Hematopoietic multipotent progenitor cell treated with erythropoietin and hydrocortisone succinate and interleukin-3 and kit ligand, for 17 days (in vitro differentiated cells): ENCODE data around the gene MBOAT2.
"Not testable (repeated sequence)": the region's sequence is repeated elsewhere in the genome, so short reads cannot be mapped to it uniquely, and the experiment has no call there.

Source experiments
- DNase-seq: peaks from one replicate; pipeline ENCODE4 v3.0.0-alpha.2; 2015; ENCODE audit warnings: low spot score

The MBOAT2 gene, protein sequence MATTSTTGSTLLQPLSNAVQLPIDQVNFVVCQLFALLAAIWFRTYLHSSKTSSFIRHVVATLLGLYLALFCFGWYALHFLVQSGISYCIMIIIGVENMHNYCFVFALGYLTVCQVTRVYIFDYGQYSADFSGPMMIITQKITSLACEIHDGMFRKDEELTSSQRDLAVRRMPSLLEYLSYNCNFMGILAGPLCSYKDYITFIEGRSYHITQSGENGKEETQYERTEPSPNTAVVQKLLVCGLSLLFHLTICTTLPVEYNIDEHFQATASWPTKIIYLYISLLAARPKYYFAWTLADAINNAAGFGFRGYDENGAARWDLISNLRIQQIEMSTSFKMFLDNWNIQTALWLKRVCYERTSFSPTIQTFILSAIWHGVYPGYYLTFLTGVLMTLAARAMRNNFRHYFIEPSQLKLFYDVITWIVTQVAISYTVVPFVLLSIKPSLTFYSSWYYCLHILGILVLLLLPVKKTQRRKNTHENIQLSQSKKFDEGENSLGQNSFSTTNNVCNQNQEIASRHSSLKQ

DNA sequence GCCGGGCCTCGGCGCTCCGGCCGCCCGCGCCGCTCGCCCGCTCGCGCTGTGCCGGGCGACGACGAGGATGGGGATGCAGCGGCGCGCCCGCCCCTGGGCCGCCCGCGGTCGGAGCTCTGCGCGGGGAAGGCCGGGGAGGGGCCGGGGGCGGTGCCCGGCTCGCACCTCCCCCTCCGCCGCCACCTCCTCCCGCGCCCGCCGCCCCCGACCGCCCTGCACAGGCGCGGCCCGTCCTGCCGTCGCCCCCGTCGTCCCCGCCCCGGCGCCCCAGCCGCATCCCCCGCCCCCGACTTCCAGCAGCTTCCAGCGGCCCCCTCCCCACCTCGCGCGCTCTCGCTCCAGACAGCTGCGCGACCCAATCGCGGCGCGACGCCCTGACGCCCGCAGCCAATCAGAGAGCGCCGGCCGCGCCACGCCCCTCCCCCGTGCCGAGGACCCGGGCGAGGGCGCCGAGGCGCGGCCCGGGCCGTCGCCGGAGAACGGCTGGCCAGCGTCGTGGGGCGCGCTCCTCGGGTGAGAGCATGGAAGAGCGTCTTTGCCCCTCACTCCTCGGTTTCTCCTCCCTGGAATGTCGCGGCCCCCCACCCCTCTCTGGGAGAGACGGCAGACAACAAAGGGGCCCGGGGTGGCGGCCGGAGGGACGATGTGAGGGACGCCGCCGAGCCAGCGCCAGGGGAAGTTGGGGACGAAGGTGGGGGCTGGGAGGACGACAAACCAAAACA, at the start of gene MBOAT2:
Gene MBOAT2, minus strand, starts transcription at position 69 of the 722 bp plus-strand sequence. CDS start 70 bp downstream, outside the sequence.
- DNase-seq: peak; percentile 83

DNA sequence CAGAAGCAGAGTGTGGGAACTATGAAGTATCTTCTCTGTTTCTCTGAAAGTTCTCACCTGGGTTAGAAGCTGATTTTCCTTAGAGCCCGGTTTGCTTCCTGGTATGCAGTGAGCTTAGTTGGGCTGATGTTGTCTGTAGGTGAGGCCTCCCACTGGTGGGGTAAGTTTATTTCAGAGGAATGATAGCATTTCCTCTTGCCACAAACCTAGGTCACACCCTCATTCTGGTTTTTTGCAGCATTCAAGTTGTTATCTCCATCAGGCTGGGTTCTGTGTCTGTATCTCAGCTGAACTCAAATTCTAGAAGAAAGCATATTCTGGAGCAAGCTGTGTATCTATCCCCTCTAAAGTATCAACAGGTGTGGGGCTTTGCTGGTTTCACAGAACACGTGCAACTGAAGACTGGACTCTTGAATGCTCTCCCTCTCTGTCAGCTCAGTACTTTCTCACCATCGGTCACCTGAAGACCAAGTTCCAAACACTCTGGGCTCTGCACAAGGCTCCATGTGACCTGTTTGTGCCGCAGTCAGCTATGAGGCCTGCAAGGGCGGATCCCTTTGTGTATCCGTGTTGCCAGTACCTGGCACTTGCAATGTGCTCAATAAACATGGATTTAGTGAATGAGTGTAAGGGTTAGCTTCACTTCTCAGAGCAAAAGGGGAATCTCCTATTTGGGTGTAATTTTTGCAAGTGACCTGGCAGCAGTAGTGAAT, 49.5 kb upstream of the MBOAT2 start:
- no peak for DNase-seq

GRCh38 chr2:9051451-9051850, 48.0 kb upstream of the MBOAT2 start:
- DNase-seq: not testable (repeated sequence)

- DNase-seq: no peak
Observed at GRCh38 chr2:9050122-9050809, 46.8 kb upstream of the MBOAT2 start.

DNA sequence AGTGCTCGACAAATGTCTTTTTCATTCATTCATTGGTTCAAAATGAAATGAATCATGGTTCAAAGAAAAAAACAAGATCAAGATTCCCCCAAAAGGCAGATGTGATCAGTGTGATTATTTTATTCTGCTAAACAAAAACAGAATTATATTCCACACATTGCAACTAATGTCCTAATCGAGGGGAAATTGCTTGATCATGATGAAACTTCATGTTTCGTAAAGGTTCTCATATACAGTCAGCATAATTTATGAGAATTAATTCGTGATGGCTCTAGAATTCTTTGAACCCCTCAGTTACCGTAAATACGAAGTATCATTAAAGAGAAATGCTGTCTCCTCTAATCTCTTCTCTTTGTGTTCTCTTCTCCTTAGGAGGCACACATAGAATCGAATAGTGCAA, 42.1 kb upstream of the MBOAT2 start:
- DNase-seq: no peak

- DNase-seq: not testable (repeated sequence)
Observed at GRCh38 chr2:9043491-9043890, 40.0 kb upstream of the MBOAT2 start.

- no peak for DNase-seq
Observed at GRCh38 chr2:9037166-9037565, 33.7 kb upstream of the MBOAT2 start.

DNA sequence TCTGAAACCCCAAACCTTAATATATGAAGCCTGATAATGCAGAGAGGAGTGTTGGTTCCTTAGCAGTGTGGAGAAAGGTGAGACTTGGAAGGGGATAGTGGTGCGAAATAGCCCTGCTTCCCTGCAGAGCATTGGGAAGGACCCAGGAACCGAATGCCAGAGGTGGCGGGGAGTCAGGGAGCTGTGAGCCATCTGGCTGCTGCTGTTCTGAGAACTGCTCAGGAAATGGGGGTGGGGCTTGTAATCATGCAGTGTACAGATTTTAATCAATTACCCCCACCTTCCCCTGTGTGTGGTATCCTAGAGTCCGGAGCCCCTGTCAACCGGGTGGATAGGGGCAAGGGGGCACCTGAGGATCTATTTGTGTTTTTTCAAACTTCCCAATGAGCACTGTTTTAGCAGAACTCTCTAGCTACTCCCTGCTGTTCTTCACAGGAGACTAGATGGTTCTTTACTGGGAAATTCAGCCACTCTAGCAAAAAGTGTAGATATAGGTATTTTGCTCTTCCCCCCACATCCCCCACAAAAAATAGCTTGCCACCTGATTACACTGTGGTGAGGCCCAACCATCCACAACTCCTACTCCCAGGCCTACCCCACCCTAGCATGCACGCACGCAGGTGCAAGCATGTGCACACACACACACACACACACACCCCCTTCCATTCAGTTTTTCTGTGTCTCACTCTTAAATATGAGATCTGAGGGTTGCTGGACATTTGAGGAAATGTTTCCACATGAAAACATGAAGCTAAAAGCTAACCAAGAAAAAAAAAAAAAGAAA, 30.1 kb upstream of the MBOAT2 start:
- no peak for DNase-seq

DNA sequence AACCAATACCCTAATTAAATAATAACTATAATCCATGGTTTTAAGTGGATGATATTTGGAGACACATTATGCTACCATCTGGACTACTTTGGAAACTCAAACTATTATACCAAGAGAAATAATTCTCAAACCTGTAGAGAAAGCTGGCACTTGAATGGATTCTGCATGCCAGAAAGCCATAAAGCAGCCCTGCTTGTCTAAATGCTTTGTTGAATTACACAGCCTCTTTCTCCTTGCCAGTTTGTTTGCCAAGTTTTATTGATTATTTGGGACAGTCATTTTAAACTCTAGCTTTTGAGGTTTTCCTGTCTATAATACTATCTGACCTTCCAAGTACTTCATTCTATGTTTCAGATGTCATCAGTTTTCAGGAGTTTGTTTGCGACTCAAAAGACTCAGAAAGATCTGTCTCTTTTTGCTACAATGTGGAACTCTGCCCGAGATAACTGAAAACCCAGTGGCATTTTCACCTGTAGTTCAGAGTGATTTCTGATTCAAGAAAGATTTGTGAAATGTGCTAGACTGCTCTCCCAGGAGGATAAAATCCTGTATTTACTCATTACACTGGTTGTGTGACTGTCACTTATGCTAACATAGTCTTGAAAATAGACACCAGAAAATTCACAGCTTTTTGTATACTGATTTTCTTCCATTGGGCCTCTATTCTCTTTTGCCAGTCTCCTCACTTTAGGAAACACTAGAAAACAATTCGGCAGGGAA, 29.2 kb upstream of the MBOAT2 start:
- DNase-seq: no peak

GRCh38 chr2:9032121-9032520, 28.6 kb upstream of the MBOAT2 start:
- no peak for DNase-seq

GRCh38 chr2:9031246-9031645, 27.8 kb upstream of the MBOAT2 start:
- no peak for DNase-seq

- DNase-seq: no peak
Observed at GRCh38 chr2:9030841-9031240, 27.4 kb upstream of the MBOAT2 start.

DNA sequence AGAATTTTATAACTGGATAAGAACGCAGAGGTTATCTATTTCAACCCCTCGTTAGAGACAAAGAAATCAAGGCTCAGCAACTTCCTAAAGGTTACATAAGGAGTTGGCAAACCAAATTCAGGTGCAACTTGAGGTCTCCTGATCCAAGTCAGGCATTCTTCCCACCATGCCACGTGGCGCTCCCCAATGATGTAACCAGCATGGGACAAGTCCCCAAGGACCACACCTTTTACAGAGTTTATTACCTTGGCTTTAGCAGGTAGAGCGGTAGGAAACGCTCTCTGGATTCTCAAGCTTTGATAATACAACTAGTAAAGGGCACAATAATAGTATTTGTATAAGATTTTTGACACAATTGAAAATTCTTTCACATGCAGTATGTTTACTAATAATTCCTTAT, 26.7 kb upstream of the MBOAT2 start:
- no peak for DNase-seq

- DNase-seq: no peak
Observed at GRCh38 chr2:9029721-9030120, 26.2 kb upstream of the MBOAT2 start.

GRCh38 chr2:9027884-9028283, 24.4 kb upstream of the MBOAT2 start:
- no peak for DNase-seq

GRCh38 chr2:9025746-9026145, 22.3 kb upstream of the MBOAT2 start:
- no peak for DNase-seq

DNA sequence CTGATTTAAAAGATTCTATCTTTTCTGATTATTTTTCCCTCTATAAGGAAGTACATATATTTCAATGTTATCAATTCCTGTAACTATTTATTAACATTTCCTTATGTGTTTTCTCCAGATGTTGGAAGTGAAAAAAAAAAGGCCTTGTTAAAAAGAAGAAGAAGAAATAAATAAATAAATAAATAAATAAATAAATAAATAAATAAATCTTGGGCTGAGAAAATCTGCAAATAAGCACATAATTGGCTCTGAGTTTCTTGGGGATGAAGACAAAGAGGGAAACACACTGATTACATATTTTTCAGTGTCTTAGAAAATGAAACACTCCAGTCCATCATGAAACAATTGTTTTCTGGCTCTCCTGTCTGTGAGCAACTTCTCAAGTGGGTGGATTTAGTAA, 21.1 kb upstream of the MBOAT2 start:
- no peak for DNase-seq

- no peak for DNase-seq
Observed at GRCh38 chr2:9021563-9022211, 18.2 kb upstream of the MBOAT2 start.

DNA sequence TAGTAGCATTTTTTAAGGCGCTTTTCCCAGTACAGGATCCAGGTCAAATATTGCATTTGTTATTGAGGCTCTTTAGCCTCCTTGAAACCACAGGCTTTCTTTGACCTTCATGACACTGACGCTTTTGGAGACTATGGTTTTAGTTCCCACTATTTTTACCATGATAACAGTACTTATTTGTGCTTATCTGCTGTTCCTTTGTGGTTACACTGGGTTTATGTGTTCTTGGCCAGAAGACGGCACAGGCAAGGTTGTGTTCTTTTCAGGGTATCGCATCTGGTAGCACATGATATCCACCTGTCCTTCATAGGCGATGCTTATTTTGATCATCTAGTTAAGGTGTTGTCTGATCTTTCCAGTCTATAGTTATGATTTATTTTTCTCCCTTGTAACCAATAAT, 16.8 kb upstream of the MBOAT2 start:
- DNase-seq: no peak

- DNase-seq: no peak
Observed at GRCh38 chr2:9018534-9018933, 15.1 kb upstream of the MBOAT2 start.
